ENCODE measurements around the gene NAALADL2.

- TF ChIP-seq POLR2A (IDR thresholded peaks at IDR 0.05) (no peak), CTCF (IDR thresholded peaks at IDR 0.05 in 4 of 5, conservative IDR thresholded peaks at IDR 0.05 in 1 of 5) (no peak)
These were observed 620.0 kb downstream of the NAALADL2 start for GRCh38 chr3:175479175-175479574.

All from gastrocnemius medialis (tissue), 4 donors.